ENCODE results near the gene SCYL3.

DNA sequence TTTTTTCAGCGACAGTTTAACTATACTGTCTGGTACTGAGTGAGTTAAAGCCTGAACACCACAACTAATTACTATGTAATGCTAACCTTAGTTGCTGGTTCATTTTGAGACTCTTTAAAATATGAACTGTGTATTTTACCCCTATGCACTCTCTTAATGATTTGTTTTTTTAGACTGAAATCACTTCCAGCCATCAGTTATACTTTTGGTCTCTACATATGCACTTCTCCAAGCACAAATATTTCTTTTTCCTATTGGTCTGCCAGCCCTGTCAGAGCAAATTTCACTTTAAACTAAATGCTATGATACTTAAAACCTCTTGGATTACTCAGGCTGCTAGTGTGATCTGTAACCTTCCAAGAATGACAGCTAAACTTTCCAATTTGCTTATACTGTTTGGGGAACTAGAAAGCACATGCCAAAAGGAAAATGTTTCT lies 38.1 kb upstream of the SCYL3 start:
- TF ChIP-seq, protein P1, sequence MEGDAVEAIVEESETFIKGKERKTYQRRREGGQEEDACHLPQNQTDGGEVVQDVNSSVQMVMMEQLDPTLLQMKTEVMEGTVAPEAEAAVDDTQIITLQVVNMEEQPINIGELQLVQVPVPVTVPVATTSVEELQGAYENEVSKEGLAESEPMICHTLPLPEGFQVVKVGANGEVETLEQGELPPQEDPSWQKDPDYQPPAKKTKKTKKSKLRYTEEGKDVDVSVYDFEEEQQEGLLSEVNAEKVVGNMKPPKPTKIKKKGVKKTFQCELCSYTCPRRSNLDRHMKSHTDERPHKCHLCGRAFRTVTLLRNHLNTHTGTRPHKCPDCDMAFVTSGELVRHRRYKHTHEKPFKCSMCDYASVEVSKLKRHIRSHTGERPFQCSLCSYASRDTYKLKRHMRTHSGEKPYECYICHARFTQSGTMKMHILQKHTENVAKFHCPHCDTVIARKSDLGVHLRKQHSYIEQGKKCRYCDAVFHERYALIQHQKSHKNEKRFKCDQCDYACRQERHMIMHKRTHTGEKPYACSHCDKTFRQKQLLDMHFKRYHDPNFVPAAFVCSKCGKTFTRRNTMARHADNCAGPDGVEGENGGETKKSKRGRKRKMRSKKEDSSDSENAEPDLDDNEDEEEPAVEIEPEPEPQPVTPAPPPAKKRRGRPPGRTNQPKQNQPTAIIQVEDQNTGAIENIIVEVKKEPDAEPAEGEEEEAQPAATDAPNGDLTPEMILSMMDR (IDR thresholded peaks at IDR 0.05 in 2 of 3, conservative IDR thresholded peaks at IDR 0.05 in 1 of 3; ENCODE audit: borderline replicate concordance in 1 of 3, insufficient read depth in 1 of 3, low read depth in 2 of 3, low read length in 2 of 3), result no peak
- TF ChIP-seq POLR2AphosphoS5 (IDR thresholded peaks at IDR 0.05; ENCODE audit: low read depth, low read length) (no peak), YY1 (IDR thresholded peaks at IDR 0.05; ENCODE audit: extremely low read depth, insufficient replicate concordance, low read depth, low read length) (no peak), SP1 (IDR thresholded peaks at IDR 0.05; ENCODE audit: low read depth) (no peak), EGR1 (IDR thresholded peaks at IDR 0.05; ENCODE audit: low read depth) (no peak)
- TF ChIP-seq, protein P2, sequence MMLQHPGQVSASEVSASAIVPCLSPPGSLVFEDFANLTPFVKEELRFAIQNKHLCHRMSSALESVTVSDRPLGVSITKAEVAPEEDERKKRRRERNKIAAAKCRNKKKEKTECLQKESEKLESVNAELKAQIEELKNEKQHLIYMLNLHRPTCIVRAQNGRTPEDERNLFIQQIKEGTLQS (IDR thresholded peaks at IDR 0.05), result no peak
- TF ChIP-seq, protein P3, sequence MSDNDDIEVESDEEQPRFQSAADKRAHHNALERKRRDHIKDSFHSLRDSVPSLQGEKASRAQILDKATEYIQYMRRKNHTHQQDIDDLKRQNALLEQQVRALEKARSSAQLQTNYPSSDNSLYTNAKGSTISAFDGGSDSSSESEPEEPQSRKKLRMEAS (IDR thresholded peaks at IDR 0.05), result no peak
